Hepatocyte (in vitro differentiated cells): ENCODE measurements around the gene DMWD. TPM values are rescaled to one million over a fixed set of nuclear protein-coding genes. Genes with fewer than 3 reads are reported as not detected.

Source experiments
- DNase-seq: peaks from one replicate; pipeline ENCODE4 v3.0.0-alpha.2; 2016; ENCODE audit warnings: low spot score
- H2AFZ ChIP-seq: fragments of 200-600 bp; sonication (generic); 2 replicates; pipeline ENCODE4 v1.6.0; 2016; ENCODE audit warnings: antibody characterized with exemption, mild to moderate bottlenecking
- H3K27ac ChIP-seq: fragments of 200-600 bp; sonication (generic); 2 replicates; pipeline ENCODE4 v1.5.1; 2016; ENCODE audit warnings: mild to moderate bottlenecking
- H3K27me3 ChIP-seq: fragments of 200-600 bp; sonication (generic); 2 replicates; pipeline ENCODE4 v1.6.1; 2016
- H3K36me3 ChIP-seq: fragments of 200-600 bp; sonication (generic); replicated peaks from 2 replicates; pipeline ENCODE4 v1.5.1; 2016; ENCODE audit warnings: low read depth; ENCODE audit not compliant: insufficient read depth
- H3K4me1 ChIP-seq: fragments of 200-600 bp; sonication (generic); 2 replicates; pipeline ENCODE4 v1.5.1; 2016; ENCODE audit warnings: mild to moderate bottlenecking, moderate library complexity; ENCODE audit not compliant: insufficient read depth
- H3K4me2 ChIP-seq: fragments of 200-600 bp; sonication (generic); 2 replicates; pipeline ENCODE4 v1.6.0; 2016
- H3K4me3 ChIP-seq: fragments of 200-600 bp; sonication (generic); 2 replicates; pipeline ENCODE4 v1.5.1; 2016; ENCODE audit warnings: mild to moderate bottlenecking
- H3K79me2 ChIP-seq: fragments of 200-600 bp; sonication (generic); 2 replicates; pipeline ENCODE4 v1.6.0; 2017; ENCODE audit warnings: mild to moderate bottlenecking
- H3K9me2 ChIP-seq: fragments of 200-600 bp; sonication (generic); replicated peaks from 2 replicates; pipeline ENCODE4 v1.6.0; 2017; ENCODE audit warnings: mild to moderate bottlenecking; ENCODE audit not compliant: insufficient read depth
- H3K9me3 ChIP-seq: fragments of 200-600 bp; sonication (generic); 2 replicates; pipeline ENCODE4 v1.5.1; 2016; ENCODE audit warnings: low read depth, mild to moderate bottlenecking
- H4K20me1 ChIP-seq: fragments of 200-600 bp; sonication (generic); 2 replicates; pipeline ENCODE4 v1.6.0; 2016; ENCODE audit warnings: mild to moderate bottlenecking; ENCODE audit not compliant: insufficient read depth, poor library complexity, severe bottlenecking
- EZH2 ChIP-seq: fragments of 200-600 bp; sonication (generic); IDR thresholded peaks from 2 replicates; pipeline ENCODE4 v1.6.1; 2016; ENCODE audit warnings: antibody characterized with exemption, mild to moderate bottlenecking, borderline replicate concordance
- EZH2phosphoT487 ChIP-seq: fragments of 200-600 bp; sonication (generic); IDR thresholded peaks from one replicate; pipeline ENCODE4 v1.6.1; 2018; ENCODE audit warnings: antibody characterized with exemption, mild to moderate bottlenecking, low read depth, moderate library complexity; ENCODE audit not compliant: unreplicated experiment, severe bottlenecking
- WGBS: methylation state at CpG from one replicate; pipeline ENCODE4 v1.1.6; 2016; ENCODE audit warnings: low lambda C conversion rate; ENCODE audit errors: missing lambda C conversion rate; 5-methylcytosine and 5-hydroxymethylcytosine counted together
- polyA plus RNA-seq: library from polyadenylated mRNA; unstranded; fragments of >200 nt; fragmentation: Nextera tagmentation; extraction: Ambion mirVana; gene quantifications from 2 replicates; pipeline ENCODE4 v1.2.1, GENCODE V29; 2016
- total RNA-seq: library from RNA; depleted of rRNA; stranded (reverse); fragments of >200 nt; gene quantifications from 2 replicates; pipeline ENCODE4 v1.2.3, GENCODE V29; 2014
- TF ChIP-seq, protein P1 (sequence below): fragments of 200-600 bp; sonication (generic); IDR thresholded peaks from 2 replicates; pipeline ENCODE4 v1.5.1; 2016; ENCODE audit warnings: antibody characterized with exemption, mild to moderate bottlenecking; ENCODE audit not compliant: poor library complexity

DMWD gene
- total and polyA plus RNA-seq, 2 experiments from 2014 or later, result 23.7 to 70.1 TPM

DNA sequence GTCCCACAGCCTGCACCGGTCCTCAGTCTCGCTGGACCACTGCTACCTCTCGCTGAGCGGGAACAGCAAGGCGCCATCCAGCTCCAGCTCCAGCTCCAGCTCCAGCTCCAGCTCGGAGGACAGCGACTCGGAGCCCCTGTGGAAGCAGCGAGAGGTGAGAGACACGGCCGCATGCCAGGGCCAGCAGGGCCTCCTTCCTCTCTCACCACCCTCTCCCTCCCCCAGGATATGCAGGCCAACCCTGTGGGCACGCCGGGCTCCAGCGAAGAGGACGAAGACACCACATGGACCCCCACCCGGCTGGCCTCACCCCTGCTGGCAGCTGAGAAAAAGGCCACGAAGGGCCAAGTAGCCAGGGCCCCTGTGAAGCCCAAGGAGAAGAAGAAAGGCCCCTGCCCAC is 30.9 kb downstream of the DMWD start:
- WGBS, result 78% methylated on average over 16 of the region's 17 CpGs
- no peak overlapping the region for H3K4me2 ChIP-seq

DNA sequence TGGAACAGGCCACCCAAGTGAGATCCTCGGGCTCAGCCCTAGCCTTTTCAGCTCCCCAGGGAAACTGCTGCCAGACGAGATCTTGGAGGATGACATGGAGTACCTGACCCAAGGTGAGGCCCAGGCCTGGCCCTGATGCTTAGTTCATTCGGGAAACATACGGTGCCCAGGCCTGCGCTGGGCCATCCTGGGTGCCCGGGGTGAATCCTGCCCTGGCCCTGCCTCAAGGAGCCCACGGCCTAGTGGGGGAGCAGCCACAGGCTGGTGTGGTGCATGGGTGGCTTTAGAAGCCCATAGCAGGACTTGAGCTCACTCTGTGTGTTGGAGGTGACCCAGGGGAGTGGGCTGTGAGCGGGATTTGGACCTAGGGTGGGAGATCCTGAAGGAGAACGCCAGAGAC is 33.7 kb downstream of the DMWD start:
- Histone ChIP-seq H2AFZ (no peak overlapping the region), H3K27ac (no peak overlapping the region), H3K4me3 (no peak overlapping the region), H3K4me2 (no peak overlapping the region), H3K79me2 (no peaks in the 10 kb centered on the region), H3K27me3 (no peaks in the 10 kb centered on the region), H3K9me3 (no peaks in the 10 kb centered on the region), H3K9me2 (no peaks in the 10 kb centered on the region), H4K20me1 (no peaks in the 10 kb centered on the region), H3K4me1 (peaks cover 3% of the 10 kb centered on the region), H3K36me3 (no peaks in the 10 kb centered on the region)
- no peak for TF ChIP-seq EZH2phosphoT487
- TF ChIP-seq, protein P1, sequence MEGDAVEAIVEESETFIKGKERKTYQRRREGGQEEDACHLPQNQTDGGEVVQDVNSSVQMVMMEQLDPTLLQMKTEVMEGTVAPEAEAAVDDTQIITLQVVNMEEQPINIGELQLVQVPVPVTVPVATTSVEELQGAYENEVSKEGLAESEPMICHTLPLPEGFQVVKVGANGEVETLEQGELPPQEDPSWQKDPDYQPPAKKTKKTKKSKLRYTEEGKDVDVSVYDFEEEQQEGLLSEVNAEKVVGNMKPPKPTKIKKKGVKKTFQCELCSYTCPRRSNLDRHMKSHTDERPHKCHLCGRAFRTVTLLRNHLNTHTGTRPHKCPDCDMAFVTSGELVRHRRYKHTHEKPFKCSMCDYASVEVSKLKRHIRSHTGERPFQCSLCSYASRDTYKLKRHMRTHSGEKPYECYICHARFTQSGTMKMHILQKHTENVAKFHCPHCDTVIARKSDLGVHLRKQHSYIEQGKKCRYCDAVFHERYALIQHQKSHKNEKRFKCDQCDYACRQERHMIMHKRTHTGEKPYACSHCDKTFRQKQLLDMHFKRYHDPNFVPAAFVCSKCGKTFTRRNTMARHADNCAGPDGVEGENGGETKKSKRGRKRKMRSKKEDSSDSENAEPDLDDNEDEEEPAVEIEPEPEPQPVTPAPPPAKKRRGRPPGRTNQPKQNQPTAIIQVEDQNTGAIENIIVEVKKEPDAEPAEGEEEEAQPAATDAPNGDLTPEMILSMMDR, result no peak
- no peak for TF ChIP-seq EZH2
- no peak for DNase-seq
- 90% methylated on average over 9 of the region's 9 CpGs for WGBS

More for the DNA sequence above, 30.9 kb downstream of the DMWD start:
- H3K4me3 ChIP-seq, result no peak overlapping the region
- H3K4me1 ChIP-seq, result peaks cover 29% of the 10 kb centered on the region
- no peaks in the 10 kb centered on the region for H3K9me2 ChIP-seq
- H2AFZ ChIP-seq, result no peak overlapping the region
- no peak overlapping the region for H3K27ac ChIP-seq
- DNase-seq, result no peak
- H3K27me3 ChIP-seq, result no peaks in the 10 kb centered on the region
- no peaks in the 10 kb centered on the region for H3K36me3 ChIP-seq
- peaks cover 23% of the 10 kb centered on the region for H3K79me2 ChIP-seq
- H3K9me3 ChIP-seq, result no peaks in the 10 kb centered on the region
- H4K20me1 ChIP-seq, result no peaks in the 10 kb centered on the region
- TF ChIP-seq EZH2 (no peak), EZH2phosphoT487 (no peak)
- TF ChIP-seq, protein P1, result no peak

DNA sequence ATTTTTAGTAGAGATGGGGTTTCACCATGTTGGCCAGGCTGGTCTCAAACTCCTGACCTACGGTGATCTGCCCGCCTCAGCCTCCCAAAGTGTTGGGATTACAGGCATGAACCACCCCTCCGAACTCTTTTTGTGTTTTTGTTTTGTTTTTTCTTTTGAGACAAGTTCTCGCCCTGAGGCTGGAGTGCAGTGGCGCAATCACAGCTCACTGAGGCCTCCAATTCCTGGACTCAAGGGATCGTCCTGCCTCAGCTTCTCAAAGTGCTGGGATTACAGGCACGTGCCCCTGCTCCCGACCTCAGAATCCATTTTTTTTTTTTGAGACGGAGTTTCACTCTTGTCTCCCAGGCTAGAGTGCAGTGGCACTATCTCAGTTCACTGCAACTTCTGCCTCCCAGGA is 35.0 kb downstream of the DMWD start:
- no peaks in the 10 kb centered on the region for H3K27me3 ChIP-seq
- no peaks in the 10 kb centered on the region for H3K79me2 ChIP-seq
- no peaks in the 10 kb centered on the region for H3K9me3 ChIP-seq
- no peak overlapping the region for H3K4me3 ChIP-seq
- no peaks in the 10 kb centered on the region for H3K9me2 ChIP-seq
- H3K36me3 ChIP-seq, result no peaks in the 10 kb centered on the region
- no peak overlapping the region for H3K4me2 ChIP-seq
- H2AFZ ChIP-seq, result no peak overlapping the region
- no peaks in the 10 kb centered on the region for H3K4me1 ChIP-seq
- DNase-seq, result no peak
- TF ChIP-seq, protein P1, result no peak
- TF ChIP-seq EZH2 (no peak), EZH2phosphoT487 (no peak)
- H4K20me1 ChIP-seq, result no peaks in the 10 kb centered on the region
- WGBS, result 75% methylated on average over 9 of the region's 9 CpGs
- no peak overlapping the region for H3K27ac ChIP-seq

DNA sequence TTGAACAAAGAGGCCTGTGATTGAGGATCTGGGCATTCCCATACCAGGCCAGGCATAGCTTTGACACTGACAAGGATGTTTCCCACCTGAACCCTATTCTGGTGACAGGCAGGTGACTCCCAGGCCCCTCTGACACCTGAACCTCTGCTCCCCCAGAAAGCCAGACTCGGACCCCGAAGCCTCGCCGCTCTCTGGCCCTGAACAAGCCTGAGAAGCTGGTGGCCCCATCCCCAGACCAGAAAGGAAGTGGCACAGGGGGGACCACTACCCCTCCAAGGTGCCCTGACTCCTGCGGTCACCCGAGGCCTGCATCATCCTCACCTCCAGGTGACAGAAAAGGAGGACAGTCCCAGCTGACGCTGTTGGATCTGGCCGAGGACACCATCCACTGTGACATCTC is 38.3 kb downstream of the DMWD start:
- no peak for DNase-seq

More for the DNA sequence above, 38.3 kb downstream of the DMWD start:
- Histone ChIP-seq H3K9me2 (no peaks in the 10 kb centered on the region), H3K27ac (no peak overlapping the region), H3K79me2 (no peaks in the 10 kb centered on the region), H3K4me2 (no peak overlapping the region), H3K9me3 (no peaks in the 10 kb centered on the region), H3K4me3 (no peak overlapping the region), H2AFZ (no peak overlapping the region), H4K20me1 (no peaks in the 10 kb centered on the region), H3K36me3 (no peaks in the 10 kb centered on the region), H3K27me3 (no peaks in the 10 kb centered on the region), H3K4me1 (no peaks in the 10 kb centered on the region)
- WGBS, result 96% methylated on average over 8 of the region's 8 CpGs
- TF ChIP-seq, protein P1, result no peak
- TF ChIP-seq EZH2 (no peak), EZH2phosphoT487 (no peak)
